ENCODE results near the gene XPOT. TPM values are rescaled to one million over a fixed set of nuclear protein-coding genes. Genes with fewer than 3 reads are reported as not detected.

XPOT gene
- total RNA-seq, 1 experiment from 2014 or later: 155 TPM

GRCh38 chr12:64496839-64497400 lies 92.7 kb downstream of the XPOT start:
- POLR2A ChIA-PET: no interaction called here
- H3K27ac ChIP-seq (ENCODE audit: low read length): no peak overlapping the region
- DNase-seq (ENCODE audit: low read depth, low spot score) (no peak), ATAC-seq (no peak)
- no TSS peak for BruUV-seq (replicated peaks)
- H3K9me3 ChIP-seq (ENCODE audit: control insufficient read depth, insufficient read depth, low read depth, low read length): no peaks in the 10 kb centered on the region
- CTCF ChIA-PET: no interaction called here
- H3K4me3 ChIP-seq (ENCODE audit: low read depth in 2 of 2, low read length in 2 of 2): no peak overlapping the region
- H3K27me3 ChIP-seq (ENCODE audit: control insufficient read depth, insufficient read depth, low read length): no peaks in the 10 kb centered on the region
- in situ Hi-C loops (cut with HindIII; ENCODE audit: low pct_unique_long_range_greater_than_20kb, low sequenced_read_pairs) (no loop called here), intact Hi-C loops (cut with micrococcal nuclease; ENCODE audit: unreplicated experiment) (loop anchor here (10.0 kb wide), 1 partner anchor 72 kb away; no protein-coding TSS in a partner anchor)
- H3K36me3 ChIP-seq (ENCODE audit: control insufficient read depth, insufficient read depth, low read length): peaks cover 45% of the 10 kb centered on the region
- TF ChIP-seq TCF7L2 (IDR thresholded peaks at IDR 0.05; ENCODE audit: low read depth, low read length): no peak
- no peaks in the 10 kb centered on the region for H3K4me1 ChIP-seq (ENCODE audit: control insufficient read depth, insufficient read depth, low read length)

GRCh38 chr12:64497484-64497883 lies 93.3 kb downstream of the XPOT start:
- intact Hi-C loops (cut with micrococcal nuclease; ENCODE audit: unreplicated experiment): loop anchor here (10.0 kb wide), 1 partner anchor 73 kb away; no protein-coding TSS in a partner anchor
- Histone ChIP-seq H3K9me3 (ENCODE audit: control insufficient read depth, insufficient read depth, low read depth, low read length) (no peaks in the 10 kb centered on the region), H3K4me1 (ENCODE audit: control insufficient read depth, insufficient read depth, low read length) (no peaks in the 10 kb centered on the region), H3K27me3 (ENCODE audit: control insufficient read depth, insufficient read depth, low read length) (no peaks in the 10 kb centered on the region), H3K4me3 (ENCODE audit: low read depth in 2 of 2, low read length in 2 of 2) (no peak overlapping the region), H3K36me3 (ENCODE audit: control insufficient read depth, insufficient read depth, low read length) (peaks cover 45% of the 10 kb centered on the region), H3K27ac (ENCODE audit: low read length) (no peak overlapping the region)
- POLR2A ChIA-PET: no interaction called here
- CTCF ChIA-PET: no interaction called here
- ATAC-seq: no peak
- in situ Hi-C loops (cut with HindIII; ENCODE audit: low pct_unique_long_range_greater_than_20kb, low sequenced_read_pairs): no loop called here
- no TSS peak for BruUV-seq (replicated peaks)
- DNase-seq (ENCODE audit: low read depth, low spot score): no peak
- no peak for TF ChIP-seq SIN3A (IDR thresholded peaks at IDR 0.05; ENCODE audit: borderline replicate concordance, insufficient read depth, low read depth, low read length)
- TF ChIP-seq TCF7L2 (IDR thresholded peaks at IDR 0.05; ENCODE audit: low read depth, low read length): no peak
- TF ChIP-seq REST (IDR thresholded peaks at IDR 0.05; ENCODE audit: insufficient read depth in 1 of 2, low read depth in 2 of 2, low read length in 1 of 2): no peak
- no peak for TF ChIP-seq POLR2AphosphoS5 (IDR thresholded peaks at IDR 0.05; ENCODE audit: low read depth, low read length)
- no peak for TF ChIP-seq CTCF (IDR thresholded peaks at IDR 0.05)

GRCh38 chr12:64497903-64498302 lies 93.7 kb downstream of the XPOT start:
- no peak for TF ChIP-seq POLR2AphosphoS5 (IDR thresholded peaks at IDR 0.05; ENCODE audit: low read depth, low read length)
- TF ChIP-seq CTCF (IDR thresholded peaks at IDR 0.05): no peak
- TF ChIP-seq SIN3A (IDR thresholded peaks at IDR 0.05; ENCODE audit: borderline replicate concordance, insufficient read depth, low read depth, low read length): no peak
- TF ChIP-seq REST (IDR thresholded peaks at IDR 0.05; ENCODE audit: insufficient read depth in 1 of 2, low read depth in 2 of 2, low read length in 1 of 2): no peak
- TF ChIP-seq TCF7L2 (IDR thresholded peaks at IDR 0.05; ENCODE audit: low read depth, low read length): no peak
- Histone ChIP-seq H3K36me3 (ENCODE audit: control insufficient read depth, insufficient read depth, low read length) (peaks cover 45% of the 10 kb centered on the region), H3K27ac (ENCODE audit: low read length) (no peak overlapping the region), H3K4me1 (ENCODE audit: control insufficient read depth, insufficient read depth, low read length) (no peaks in the 10 kb centered on the region), H3K9me3 (ENCODE audit: control insufficient read depth, insufficient read depth, low read depth, low read length) (no peaks in the 10 kb centered on the region), H3K27me3 (ENCODE audit: control insufficient read depth, insufficient read depth, low read length) (no peaks in the 10 kb centered on the region), H3K4me3 (ENCODE audit: low read depth in 2 of 2, low read length in 2 of 2) (no peak overlapping the region)
- no peak for DNase-seq (ENCODE audit: low read depth, low spot score)
- CTCF ChIA-PET: no interaction called here
- intact Hi-C loops (cut with micrococcal nuclease; ENCODE audit: unreplicated experiment): loop anchor here (10.0 kb wide), 1 partner anchor 73 kb away; no protein-coding TSS in a partner anchor
- ATAC-seq: no peak
- POLR2A ChIA-PET: no interaction called here
- in situ Hi-C loops (cut with HindIII; ENCODE audit: low pct_unique_long_range_greater_than_20kb, low sequenced_read_pairs): no loop called here
- BruUV-seq (replicated peaks): no TSS peak
